ENCODE measurements around the gene UBXN1. TPM values are rescaled to one million over a fixed set of nuclear protein-coding genes. Genes with fewer than 3 reads are reported as not detected.
A peak's percentile ranks its signal among the peaks of the same experiment; 100 is the strongest.

The UBXN1 gene
- total RNA-seq, 1 experiment from 2014 or later, result 118 TPM

- Mint-ChIP-seq H3K4me1 (peaks cover 7 to 9% of the 10 kb centered on the region in 2 experiments), H3K4me3 (peak overlapping the region; percentile 98 to 100), H3K36me3 (ENCODE audit: insufficient read depth in 1 of 3, low read depth in 3 of 3) (peaks cover 14 to 46% (median 29%) of the 10 kb centered on the region in 3 experiments), H3K27ac (peak overlapping the region in 1 of 3 experiments; percentile 59; a peak in 1 of 7 replicates), H3K9me3 (no peaks in the 10 kb centered on the region), H3K27me3 (ENCODE audit: low read depth) (no peaks in the 10 kb centered on the region)
- no peaks in the 10 kb centered on the region for H3K79me1 ChIP-seq (ENCODE audit: insufficient read depth, low read depth, low read length, poor library complexity, severe bottlenecking)
- H3K27me3 ChIP-seq (ENCODE audit: insufficient read depth, low read length), result no peaks in the 10 kb centered on the region
- H3K23me2 ChIP-seq (ENCODE audit: insufficient read length, low read depth, low read length, poor library complexity, severe bottlenecking), result peaks cover 5% of the 10 kb centered on the region
- H4K8ac ChIP-seq (replicated peaks; ENCODE audit: insufficient read length, low read depth, low read length), result no peak overlapping the region
- H2AFZ ChIP-seq (ENCODE audit: low read length), result no peak overlapping the region
- peak overlapping the region; percentile 39 for H3K4me2 ChIP-seq (ENCODE audit: insufficient read depth, insufficient read length, low read length)
- H4K5ac ChIP-seq (ENCODE audit: insufficient read length, low read depth, low read length), result no peak overlapping the region
- H2BK20ac ChIP-seq (ENCODE audit: low read depth, low read length, poor library complexity, severe bottlenecking), result no peak overlapping the region
- peaks cover 3% of the 10 kb centered on the region; the same call in 1 of the 2 replicates for H3K4me1 ChIP-seq (ENCODE audit: insufficient read depth, low read length)
- no peak overlapping the region for H3K18ac ChIP-seq (ENCODE audit: insufficient read length, low read depth, low read length)
- no peak overlapping the region for H2AK5ac ChIP-seq (ENCODE audit: insufficient read length, low read length)
- no peak overlapping the region for H3K9ac ChIP-seq (ENCODE audit: extremely low read depth, insufficient read length, low read length)
- no CpG with 5 or more reads among the region's 32 CpGs for WGBS (ENCODE audit: extremely low coverage, insufficient read length, low lambda C conversion rate)
- H3T11ph ChIP-seq (ENCODE audit: low read length), result no peak overlapping the region
- no peak for TF ChIP-seq CTCF (conservative IDR thresholded peaks at IDR 0.05)
- no peaks in the 10 kb centered on the region for H4K20me1 ChIP-seq (ENCODE audit: control insufficient read depth, insufficient read depth, insufficient read length)
- H3K9me3 ChIP-seq (ENCODE audit: control insufficient read depth, low read depth, low read length), result no peaks in the 10 kb centered on the region
- no peak overlapping the region for H2BK15ac ChIP-seq (ENCODE audit: low read depth, low read length)
- H3K23ac ChIP-seq (ENCODE audit: insufficient read length, low read depth, low read length), result no peak overlapping the region
- H3K4ac ChIP-seq (ENCODE audit: low read depth, low read length), result no peak overlapping the region
- H3K14ac ChIP-seq (ENCODE audit: insufficient read depth, low read length), result no peak overlapping the region
- peak; percentile 40 for DNase-seq
- H2BK120ac ChIP-seq (ENCODE audit: low read depth, low read length, poor library complexity, severe bottlenecking), result no peak overlapping the region
- H2BK12ac ChIP-seq (ENCODE audit: insufficient read length, low read depth, low read length), result no peak overlapping the region
- peaks cover 12% of the 10 kb centered on the region; the same call in 1 of the 2 replicates for H3K79me2 ChIP-seq (ENCODE audit: insufficient read depth, low read length)
- H3K56ac ChIP-seq (ENCODE audit: insufficient read length, low read depth, low read length), result no peak overlapping the region
- no peak overlapping the region for H4K91ac ChIP-seq (ENCODE audit: insufficient read length, low read depth, low read length)
- no peak overlapping the region for H3K27ac ChIP-seq (ENCODE audit: insufficient read length, low read depth, low read length)
- no peak overlapping the region for H2BK5ac ChIP-seq (ENCODE audit: insufficient read length, low read length)
Measured at GRCh38 chr11:62646825-62647608, 31.9 kb downstream of the UBXN1 start.
